ENCODE data around the gene SATB2.
A peak's percentile ranks its signal among the peaks of the same experiment; 100 is the strongest.

The SATB2 gene

DNA sequence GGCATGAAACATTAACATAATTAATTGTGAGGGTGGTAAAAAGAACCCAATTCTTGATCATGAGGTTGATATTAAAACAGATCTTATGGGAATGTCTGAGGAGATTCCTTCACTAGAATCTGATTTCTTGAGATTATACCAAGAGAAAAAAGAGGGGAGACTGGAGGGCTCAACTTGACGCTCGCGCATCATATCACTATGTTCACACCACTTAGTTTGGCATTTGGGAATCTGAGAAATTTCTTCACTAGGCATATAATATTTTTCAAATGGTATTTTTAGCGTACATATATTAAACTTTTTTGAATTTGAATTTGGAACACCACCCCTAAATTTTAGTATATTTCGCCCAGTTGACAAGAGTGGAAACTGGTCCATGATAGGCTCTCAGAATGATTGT is 140.1 kb downstream of the SATB2 start:
- no peak for DNase-seq

DNA sequence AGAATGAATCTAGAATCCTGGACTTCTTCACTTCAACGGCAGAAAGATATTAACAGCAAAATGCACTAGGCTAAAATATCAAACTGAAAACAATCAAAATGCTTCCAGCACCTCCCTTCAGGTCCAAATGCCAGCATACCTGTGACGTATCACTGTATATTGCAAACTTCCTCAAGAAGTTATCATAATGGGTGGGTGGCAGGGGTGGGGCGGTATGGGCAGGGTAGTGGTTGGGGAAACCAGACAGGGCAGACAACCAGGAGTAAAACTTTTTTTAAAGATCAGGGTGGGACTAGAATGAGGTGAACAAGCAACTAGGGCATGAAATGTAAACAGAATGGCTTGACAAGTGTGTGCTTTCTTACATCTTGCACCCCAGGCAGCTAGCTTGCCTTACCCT is 140.9 kb downstream of the SATB2 start:
- DNase-seq: no peak

DNA sequence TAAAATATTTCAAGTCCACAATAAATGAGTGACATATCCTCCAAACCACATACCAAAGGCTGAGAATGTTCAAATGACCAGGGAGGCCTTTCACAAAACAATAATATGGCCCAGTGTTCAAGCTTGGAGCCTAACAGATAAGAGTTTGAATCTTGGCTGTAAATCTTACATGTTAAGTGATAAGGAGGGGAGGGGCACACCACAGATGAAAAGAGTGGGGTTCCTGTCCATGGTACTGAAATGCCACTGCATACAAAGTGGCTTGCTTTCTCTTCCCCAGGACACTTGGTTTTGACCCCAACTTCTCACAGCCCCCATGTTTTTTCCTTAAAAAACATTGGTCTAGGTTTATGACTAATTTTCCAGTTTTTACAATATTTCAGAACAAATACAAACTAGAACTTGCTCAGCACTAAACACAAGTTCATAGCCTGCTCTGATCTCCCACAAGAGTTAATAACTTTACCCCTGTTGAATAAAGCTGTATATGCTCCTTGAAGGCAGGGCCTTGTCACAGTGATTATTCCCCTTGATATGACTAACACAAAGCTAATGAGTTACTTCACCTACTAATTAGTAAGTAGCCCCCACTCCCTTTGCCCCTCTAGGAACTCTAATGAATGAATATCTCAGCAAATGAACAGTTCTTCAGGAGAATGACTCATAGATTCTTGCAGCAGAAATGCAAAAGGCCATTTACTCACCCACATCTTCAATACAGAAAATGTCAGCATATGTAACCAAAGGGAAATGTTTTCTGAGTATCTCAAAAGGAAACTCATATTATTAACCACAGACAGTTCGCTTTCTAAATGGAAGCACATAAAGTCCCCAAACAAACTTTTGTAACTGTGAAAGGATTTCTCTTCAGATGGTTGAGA is 142.2 kb downstream of the SATB2 start:
- DNase-seq: no peak

DNA sequence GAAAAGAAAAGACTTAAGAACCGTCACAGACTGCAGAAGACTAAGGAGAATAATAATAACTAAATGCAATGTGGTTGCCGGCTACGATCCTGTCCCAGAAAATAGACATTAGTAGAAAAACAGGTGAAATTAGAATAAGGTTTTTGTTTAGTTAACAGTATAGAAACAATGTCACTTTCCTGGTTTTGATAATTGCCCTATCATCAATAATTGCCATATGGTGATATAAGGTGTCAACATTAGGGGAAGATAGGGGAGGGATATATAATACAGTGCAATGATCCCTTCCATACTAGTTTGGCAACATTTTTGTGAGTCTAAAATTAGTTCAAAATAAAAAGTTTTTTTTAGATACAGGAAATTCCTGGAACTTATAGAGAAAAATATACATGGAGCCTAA is 144.8 kb downstream of the SATB2 start:
- no peak for DNase-seq

DNA sequence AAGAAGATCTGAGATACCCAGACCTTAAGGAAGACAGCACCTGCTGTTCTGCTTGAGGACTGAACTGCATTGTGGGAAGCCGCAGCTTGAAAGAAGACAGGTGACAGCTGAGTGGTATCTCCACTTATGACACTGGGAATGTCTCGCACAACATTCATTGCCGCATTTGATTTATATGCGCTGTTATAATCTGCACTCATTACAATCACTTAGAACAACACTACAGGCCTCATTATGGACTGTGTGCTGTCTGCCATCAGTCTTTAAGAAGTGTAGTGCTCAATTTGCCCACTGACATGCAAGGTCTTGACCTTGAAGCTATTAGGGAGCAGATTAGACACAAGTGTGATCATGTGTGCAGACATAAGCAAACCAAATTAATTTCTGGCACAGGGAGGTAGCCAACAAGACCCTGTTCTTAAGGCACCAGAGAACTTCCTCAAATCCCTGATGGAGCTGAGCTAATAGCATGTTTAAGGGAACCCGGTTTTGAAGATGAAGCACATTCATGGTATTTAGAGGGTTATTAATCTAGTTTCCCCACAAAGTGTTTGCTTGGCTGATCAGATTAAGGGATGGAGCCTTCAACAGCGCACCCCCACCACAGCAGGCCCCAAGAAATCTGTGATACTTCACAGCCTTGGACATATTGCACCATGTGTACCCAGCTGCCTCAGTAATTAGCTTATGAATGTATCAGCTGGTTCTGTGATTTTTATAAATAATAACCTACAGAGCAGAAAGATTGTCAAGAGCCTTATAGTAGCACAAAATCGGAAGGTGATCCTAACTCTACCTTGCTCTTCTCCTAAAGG is 146.8 kb downstream of the SATB2 start:
- DNase-seq: no peak

DNA sequence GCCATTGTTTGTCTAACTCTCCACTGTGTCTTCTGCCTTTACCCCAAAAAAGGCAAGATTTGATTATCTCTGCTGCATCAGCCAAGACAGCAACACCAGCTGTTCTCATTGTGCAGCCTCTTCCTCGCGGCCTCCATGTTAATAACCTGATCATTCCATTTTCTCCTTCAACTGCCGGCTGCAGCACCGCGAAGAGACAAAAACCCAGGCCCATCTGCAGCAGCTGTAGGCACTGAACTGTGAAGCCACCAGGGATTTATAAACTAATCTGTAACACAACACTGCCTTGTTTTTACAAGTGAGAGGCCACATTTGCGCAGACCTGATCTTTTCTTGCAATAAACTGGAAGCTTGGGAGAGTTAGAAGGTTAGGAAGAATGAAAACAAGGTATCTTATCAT is 147.8 kb downstream of the SATB2 start:
- no peak for DNase-seq

DNA sequence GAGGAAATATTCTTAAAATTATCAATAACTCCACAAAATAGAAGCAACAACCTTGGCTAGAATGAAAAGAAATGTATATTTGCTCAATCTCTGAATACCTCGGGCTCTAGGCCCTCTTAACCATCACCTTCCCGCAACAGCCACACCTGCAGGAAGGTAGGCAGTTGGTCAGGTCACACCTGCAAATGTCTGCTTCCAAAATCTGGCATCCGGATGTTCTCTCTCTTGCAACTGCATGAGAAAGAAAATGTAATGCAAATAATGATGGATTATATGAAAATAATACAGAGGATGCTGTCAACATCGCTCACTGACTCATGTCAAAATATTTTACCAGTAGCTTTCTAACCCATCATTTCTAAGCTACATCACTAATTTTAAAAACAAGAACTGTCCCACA is 148.3 kb downstream of the SATB2 start:
- no peak for DNase-seq

DNA sequence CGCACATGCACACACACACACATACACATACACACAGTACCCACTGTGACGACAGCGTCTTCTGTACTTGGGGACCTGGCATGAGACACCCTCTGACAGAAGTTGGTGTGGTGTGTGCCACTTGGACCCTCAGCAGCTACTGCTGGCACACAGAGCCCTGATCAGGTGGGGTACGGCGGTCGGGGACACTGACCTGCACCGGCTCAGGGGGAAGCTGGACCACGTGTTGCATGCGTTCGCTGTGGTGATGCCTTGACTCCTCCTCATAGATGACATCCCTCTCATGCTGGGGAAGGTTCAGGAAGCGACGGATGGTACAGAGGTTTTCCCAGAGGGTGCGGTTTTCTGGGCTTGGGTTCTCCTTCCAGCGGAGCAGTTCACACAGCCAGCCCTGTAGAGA is 149.2 kb downstream of the SATB2 start:
- DNase-seq: no peak

DNA sequence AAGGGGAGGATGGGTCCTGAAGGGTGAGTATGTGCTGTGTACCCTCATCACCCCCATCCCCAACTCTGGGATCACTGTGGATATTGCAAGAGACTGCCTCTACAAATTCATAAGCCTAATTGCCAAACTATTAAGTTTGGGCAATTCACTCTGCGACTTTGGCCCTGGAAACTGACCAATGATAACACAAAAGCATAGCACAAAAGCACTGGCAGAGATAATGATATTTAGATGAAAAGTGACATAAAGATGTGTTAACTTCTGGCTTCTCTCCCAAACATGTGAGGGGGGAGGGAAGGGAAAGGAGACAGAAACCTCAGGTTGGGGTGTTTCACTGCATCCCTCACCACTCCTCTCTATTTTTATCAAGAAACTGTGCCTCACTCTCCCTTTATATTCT is 150.3 kb downstream of the SATB2 start:
- no peak for DNase-seq

DNA sequence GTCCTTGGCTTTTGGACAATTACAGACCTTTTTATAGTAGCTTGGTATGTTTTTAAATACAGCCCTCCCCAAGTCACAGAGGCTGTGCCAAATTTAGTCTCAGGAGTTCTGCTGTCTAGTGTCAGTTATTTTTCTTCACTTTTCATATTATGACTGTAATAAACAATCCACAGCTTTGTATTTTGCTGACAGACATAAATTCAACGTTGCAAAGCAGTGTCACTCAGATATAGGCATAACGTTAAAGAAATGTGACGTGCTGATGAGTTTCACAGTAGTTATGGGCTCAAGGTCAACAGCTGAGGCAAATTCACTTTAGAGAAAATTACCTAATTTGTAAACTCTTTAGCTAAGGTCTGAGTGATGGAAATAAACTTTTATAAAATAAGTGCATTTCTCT is 151.6 kb downstream of the SATB2 start:
- DNase-seq: no peak

DNA sequence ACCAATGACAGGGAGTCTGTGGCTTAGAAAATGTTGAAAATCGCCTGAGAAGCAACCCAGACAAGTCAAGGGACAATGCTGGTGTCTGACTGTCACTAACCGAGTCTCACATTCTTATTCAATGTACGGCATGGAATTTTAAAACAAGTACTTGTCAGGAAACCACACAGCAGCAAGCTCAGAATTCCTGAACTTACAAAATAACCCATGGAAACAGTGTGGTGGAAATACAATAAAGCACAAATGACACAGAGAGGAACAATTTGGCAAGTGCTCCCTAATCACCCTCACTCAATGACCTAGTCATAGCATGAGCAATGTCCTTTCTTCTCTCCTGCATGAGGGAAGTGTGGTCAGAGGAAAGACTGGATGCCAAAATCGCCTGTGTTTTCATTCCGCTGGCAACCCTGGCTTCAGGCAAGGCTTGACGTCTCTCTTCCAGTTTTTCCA is 154.0 kb downstream of the SATB2 start:
- peak in 7 of 14 donors; percentile 1 to 39 (median 7) for DNase-seq

DNA sequence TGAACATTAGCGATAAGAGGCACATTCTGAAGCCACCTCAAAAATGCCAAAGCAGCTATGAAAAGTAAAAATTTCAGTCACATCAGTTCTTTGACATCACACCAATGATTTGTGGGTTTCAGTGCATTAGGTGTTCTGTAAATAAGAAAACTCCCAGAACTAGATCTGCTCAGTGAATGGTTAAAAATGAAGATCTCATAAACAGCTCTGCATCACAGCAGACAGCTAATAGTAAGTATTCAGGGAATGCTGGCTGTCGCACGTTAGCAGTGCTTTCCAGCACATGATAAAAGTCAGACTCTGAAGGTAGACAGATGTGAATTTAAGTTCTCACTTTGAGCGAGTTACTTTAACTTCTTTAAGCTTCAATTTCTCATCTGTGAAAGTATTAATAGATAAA is 154.9 kb downstream of the SATB2 start:
- DNase-seq: no peak

DNA sequence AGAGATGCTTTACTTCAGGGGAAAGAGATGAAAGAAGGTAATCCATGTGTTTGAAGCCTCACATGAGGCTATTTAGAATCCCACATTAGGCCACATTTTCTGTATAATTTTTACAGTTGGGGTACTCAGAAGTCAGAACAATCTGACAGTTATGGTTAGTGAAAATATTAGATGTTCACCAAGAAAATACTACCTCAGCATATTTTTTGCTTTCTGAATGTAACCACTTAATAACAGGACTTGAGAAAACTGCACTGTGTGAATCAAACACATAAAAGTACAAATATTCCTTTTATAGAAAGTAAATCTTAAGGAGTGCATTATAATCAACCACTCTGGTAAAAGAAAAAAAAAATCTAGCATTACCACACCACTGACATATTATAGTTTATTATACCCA is 169.3 kb downstream of the SATB2 start:
- DNase-seq: no peak

DNA sequence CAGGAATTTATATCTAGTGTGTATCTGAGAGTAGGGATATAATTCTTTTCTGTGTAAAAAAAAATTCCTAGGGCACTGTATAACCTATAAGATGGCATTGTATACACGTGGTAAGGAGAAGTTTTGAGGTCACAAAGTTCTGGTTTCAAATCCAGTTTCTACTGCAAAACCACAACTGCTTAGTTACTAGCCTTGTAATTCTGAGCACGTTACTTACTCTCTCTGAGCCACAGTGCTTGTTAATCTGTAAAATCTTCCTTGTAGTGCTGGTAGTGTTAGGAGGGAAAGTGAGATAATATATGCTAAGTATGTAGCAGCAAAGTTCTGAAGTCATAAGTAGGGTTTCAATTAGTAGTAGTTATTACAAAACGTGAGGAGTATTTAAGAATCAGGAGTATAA is 175.4 kb downstream of the SATB2 start:
- DNase-seq: no peak

DNA sequence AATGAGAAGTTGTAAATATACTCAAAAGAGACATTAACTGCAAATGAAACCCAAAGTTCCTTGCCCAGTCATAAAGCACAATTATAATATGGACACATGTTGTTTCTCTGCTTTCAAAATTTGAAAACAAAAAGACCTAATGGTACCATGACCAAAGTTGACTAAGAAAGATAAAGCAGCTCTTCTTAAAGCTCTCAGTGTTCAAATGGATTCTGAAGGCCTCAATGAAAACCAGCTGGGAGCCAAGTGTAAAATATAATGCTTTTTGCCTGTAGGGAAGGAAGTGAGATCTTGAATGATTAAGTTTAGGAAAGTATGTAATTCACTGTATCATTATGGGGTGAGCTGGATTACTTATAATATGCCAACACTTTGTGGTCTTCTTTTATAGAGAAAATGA is 178.6 kb downstream of the SATB2 start:
- DNase-seq: no peak

DNA sequence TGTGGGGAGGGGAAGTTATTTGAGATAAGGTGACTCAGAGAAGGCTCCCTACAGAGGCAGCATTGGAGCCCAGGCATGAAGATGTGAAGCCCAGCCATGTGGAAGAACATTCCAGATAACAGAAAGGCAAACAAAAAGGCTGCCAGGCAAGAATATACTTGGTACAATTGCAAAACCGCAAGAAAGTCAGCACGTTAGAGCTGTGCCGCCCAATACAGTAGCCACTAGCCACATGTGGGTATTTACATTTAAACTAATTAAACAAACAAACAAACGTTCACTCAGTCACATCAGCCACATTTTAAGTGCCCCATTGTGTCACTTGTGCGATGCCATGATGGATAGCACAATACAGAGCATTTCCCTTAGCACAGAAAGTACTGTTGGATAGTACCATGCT is 179.6 kb downstream of the SATB2 start:
- no peak for DNase-seq

DNA sequence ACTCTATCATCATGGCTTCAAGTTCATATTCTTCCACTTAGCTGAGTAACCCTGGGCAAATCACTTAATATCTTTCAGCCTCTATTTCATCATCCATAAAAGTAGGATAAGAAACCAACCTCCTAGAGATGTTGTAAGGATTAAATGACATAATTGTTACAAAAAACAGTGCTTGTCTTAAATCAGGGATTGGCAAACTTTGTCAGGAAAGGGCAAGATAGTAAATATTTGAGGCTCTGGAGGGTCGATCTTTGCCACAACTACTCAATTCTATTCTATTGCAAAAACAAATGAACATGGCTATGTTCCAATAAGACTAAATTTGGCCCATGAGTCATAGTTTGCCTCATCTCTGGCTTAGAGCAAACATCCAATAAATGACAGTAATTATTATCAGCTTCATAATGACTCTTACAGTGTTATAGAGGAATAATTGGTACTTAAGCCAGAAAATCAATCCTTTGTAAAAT is 184.7 kb downstream of the SATB2 start:
- DNase-seq: no peak

DNA sequence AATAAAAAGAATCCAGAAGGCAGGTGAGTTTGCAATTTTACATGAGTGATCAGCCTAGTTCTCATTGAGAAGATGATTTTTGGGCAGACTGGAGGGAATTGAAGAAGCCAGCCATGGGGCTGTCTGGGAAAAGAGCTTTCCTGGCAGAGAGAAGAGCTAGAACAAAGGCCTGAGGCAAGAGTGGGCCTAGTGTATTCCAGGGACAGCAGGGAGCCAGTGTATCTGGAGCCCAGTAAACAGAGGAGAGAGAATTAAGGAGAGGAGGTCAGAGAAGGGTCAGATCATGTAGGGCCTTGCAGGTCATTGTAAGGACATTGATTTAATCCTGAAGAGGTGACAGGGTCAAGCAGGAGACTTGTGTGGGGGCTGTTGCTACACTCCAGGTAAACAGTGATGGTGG is 195.8 kb downstream of the SATB2 start:
- DNase-seq: peak in 2 of 14 donors; percentile 2 to 6

DNA sequence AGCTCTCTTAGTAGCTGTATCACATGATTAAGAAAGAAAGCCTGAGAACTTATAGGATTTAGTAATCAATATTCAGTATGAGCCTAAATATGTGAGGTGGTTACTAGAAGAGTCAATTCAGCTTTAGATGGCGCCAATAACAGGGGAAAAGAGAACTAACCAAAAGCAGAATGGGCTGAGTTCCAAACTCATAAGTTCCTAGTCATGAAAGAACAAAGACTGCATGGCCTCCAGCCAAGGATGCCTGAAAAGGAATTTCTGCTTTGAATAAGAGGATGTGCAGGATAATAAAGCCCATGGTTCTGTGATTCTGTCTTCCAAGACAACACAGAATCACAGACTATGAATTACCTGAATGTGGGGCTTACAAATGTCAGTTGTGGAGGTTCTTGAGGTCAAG is 196.5 kb downstream of the SATB2 start:
- peak in 4 of 14 donors; percentile 8 to 33 (median 10) for DNase-seq

DNA sequence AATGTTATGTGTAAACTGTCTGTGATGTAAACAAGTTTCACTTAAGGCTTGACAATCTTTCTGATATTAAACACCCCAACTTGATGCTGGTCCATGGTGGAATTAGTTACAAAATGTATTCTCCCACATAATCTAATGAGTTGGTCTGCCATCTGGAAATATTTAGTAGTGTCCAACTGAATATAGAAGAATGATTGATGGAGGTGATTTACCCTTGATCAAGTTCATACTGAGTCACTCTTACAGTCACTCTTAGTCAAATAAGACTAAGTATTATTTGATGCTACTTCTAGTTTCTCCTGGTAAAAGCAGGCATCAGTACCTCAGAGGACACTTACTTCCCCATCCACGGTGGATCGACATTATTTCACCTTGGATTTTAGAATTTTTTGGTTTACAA is 198.1 kb downstream of the SATB2 start:
- no peak for DNase-seq

DNA sequence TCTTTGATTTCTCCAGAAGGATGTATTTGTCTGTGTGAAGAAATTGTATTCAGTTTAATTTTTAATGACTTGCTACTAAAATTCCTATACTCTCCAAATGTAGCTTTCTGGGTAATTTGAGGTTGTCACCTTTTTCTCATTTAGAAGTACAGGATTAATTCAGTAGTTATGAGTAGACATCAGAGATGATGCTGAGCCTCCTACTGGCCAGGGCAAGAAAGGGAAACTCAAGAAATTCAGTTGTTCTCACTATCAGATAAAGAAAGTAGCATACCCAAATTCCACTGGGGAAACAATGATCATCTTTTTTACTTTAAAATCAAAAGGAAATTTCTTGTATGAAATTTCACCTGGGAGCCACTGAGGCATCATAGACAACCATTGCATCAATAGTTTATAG is 199.4 kb downstream of the SATB2 start:
- no peak for DNase-seq

DNA sequence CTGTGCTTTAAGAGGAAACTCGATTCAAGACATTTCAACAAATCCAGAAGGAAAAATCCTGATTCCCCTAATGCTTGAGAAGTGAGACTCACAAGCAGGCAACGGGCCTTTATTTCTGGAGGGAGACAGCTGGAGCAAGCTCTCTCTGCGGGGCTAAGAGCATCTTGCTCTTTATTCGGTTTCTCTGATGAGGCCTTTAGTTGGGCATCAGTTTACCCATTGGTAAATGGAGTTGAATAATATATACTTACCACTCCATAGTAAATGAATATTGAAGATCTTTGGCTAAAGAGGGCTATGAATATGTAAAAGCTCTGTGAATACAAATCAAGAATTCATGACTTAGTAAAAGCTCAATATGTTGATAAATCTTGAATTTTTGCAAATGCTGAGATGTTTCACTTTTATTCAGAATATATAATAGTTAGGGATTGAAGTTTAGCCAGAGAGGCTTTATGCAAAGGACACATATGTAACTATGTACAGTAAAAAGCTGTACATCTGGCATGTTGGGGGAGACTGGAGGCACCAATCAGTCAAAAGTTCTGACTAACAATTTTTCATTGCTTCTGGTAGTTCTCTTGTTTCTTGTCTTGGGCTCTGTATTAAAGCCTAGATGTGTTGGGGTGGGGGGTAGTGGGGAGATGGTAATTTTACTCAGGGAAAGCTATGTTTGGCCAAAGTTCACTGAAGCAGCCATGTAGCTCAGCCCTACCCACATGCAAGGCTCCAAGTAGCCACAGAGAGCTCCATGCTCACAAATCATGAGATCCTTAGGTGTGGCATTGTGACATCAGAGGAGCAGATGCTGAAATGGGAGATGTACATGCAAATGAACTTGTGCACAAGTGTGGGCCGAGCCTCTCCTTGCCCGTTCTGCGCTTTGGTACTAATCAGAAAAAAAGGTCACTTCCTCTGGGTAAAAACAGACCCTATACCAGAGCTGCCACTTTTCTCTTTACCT is 200.2 kb downstream of the SATB2 start:
- no peak for DNase-seq

All from C1 segment of cervical spinal cord (tissue), 14 donors.